Mesenchymal stem cell (in vitro differentiated cells and primary cell): Measurements from ENCODE around the gene SERPINH1.

Experiments used
- DNase-seq: peaks from one replicate; pipeline ENCODE4 v3.0.0-alpha.2; 2013
- H2AFZ ChIP-seq: one replicate; pipeline ENCODE4 v1.6.1; 2013; ENCODE audit warnings: low read depth, mild to moderate bottlenecking, control low read depth, inconsistent platforms, low read length, moderate library complexity
- H2AK5ac ChIP-seq: 2 replicates; pipeline ENCODE4 v1.6.1; 2013; ENCODE audit warnings: low read length, moderate library complexity, mild to moderate bottlenecking, inconsistent platforms; ENCODE audit not compliant: severe bottlenecking
- H2BK120ac ChIP-seq: one replicate; pipeline ENCODE4 v1.6.1; 2013; ENCODE audit warnings: low read depth, mild to moderate bottlenecking, inconsistent platforms, low read length, moderate library complexity
- H2BK12ac ChIP-seq, 2 experiments: one replicate each; pipeline ENCODE4 v1.6.1; 2013; ENCODE audit warnings: inconsistent platforms in 2 of 2, low read length in 2 of 2, mild to moderate bottlenecking in 2 of 2, moderate library complexity in 2 of 2, control low read depth in 1 of 2
- H2BK15ac ChIP-seq: one replicate; pipeline ENCODE4 v1.6.1; 2013; ENCODE audit warnings: mild to moderate bottlenecking, low read depth, inconsistent platforms; ENCODE audit not compliant: poor library complexity, severe bottlenecking
- H2BK5ac ChIP-seq: 2 replicates; pipeline ENCODE4 v1.6.1; 2013; ENCODE audit warnings: low read depth, mild to moderate bottlenecking, low read length, control low read depth, inconsistent platforms; ENCODE audit not compliant: poor library complexity, severe bottlenecking
- H3K14ac ChIP-seq, 2 experiments: one replicate each; pipeline ENCODE4 v1.6.1; 2013; ENCODE audit warnings: inconsistent platforms in 2 of 2, low read length in 2 of 2, control low read depth in 1 of 2, mild to moderate bottlenecking in 1 of 2, moderate library complexity in 1 of 2
- H3K18ac ChIP-seq, 2 experiments: one replicate each; pipeline ENCODE4 v1.6.1; 2013; ENCODE audit warnings: inconsistent platforms in 2 of 2, low read length in 2 of 2, control low read depth in 1 of 2, low read depth in 1 of 2, mild to moderate bottlenecking in 1 of 2
- H3K23ac ChIP-seq, 2 experiments: one replicate each; pipeline ENCODE4 v1.6.1; 2013; ENCODE audit warnings: inconsistent platforms in 2 of 2, low read length in 2 of 2, mild to moderate bottlenecking in 2 of 2, moderate library complexity in 2 of 2, control low read depth in 1 of 2
- H3K27ac ChIP-seq: 2 replicates; pipeline ENCODE4 v1.5.1; 2013; ENCODE audit warnings: mild to moderate bottlenecking, moderate library complexity, low read length, control low read depth, inconsistent platforms; ENCODE audit not compliant: poor library complexity, severe bottlenecking
- H3K27me3 ChIP-seq, 2 experiments: 2 replicates each; pipeline versions ENCODE4 v1.6.1 to v1.7.0; 2013; ENCODE audit warnings: low read length in 2 of 2, mild to moderate bottlenecking in 2 of 2, moderate library complexity in 2 of 2, control low read depth in 1 of 2, inconsistent platforms in 1 of 2; ENCODE audit not compliant: control insufficient read depth in 1 of 2, insufficient read depth in 1 of 2
- H3K36me3 ChIP-seq, 2 experiments: 2 replicates each; pipeline versions ENCODE4 v1.6.1 to v1.7.0; 2013; ENCODE audit warnings: low read length in 2 of 2, control low read depth in 1 of 2, inconsistent platforms in 1 of 2, low read depth in 1 of 2, mild to moderate bottlenecking in 1 of 2; ENCODE audit not compliant: insufficient read depth in 2 of 2, control insufficient read depth in 1 of 2
- H3K4ac ChIP-seq, 2 experiments: one replicate each; pipeline ENCODE4 v1.6.1; 2013; ENCODE audit warnings: inconsistent platforms in 2 of 2, low read length in 2 of 2, mild to moderate bottlenecking in 2 of 2, moderate library complexity in 2 of 2, control low read depth in 1 of 2, low read depth in 1 of 2
- H3K4me1 ChIP-seq: 2 replicates; pipeline ENCODE4 v1.6.1; 2013; ENCODE audit warnings: low read depth, low read length, control low read depth; ENCODE audit not compliant: control insufficient read depth, insufficient read depth
- H3K4me2 ChIP-seq: 2 replicates; pipeline ENCODE4 v1.6.1; 2013; ENCODE audit warnings: low read length, mild to moderate bottlenecking, inconsistent platforms; ENCODE audit not compliant: poor library complexity, severe bottlenecking
- H3K4me3 ChIP-seq, 2 experiments: 2 replicates each; pipeline versions ENCODE4 v1.5.1 to v1.7.0; 2013; ENCODE audit warnings: low read length in 2 of 2, mild to moderate bottlenecking in 2 of 2, control low read depth in 1 of 2, low read depth in 1 of 2; ENCODE audit not compliant: insufficient read depth in 1 of 2
- H3K79me1 ChIP-seq: replicated peaks from 2 replicates; pipeline ENCODE4 v1.6.1; 2013; ENCODE audit warnings: mild to moderate bottlenecking, control low read depth, low read length, inconsistent platforms; ENCODE audit not compliant: poor library complexity, severe bottlenecking
- H3K9ac ChIP-seq: 2 replicates; pipeline ENCODE4 v1.7.0; 2013; ENCODE audit warnings: mild to moderate bottlenecking, low read length, moderate library complexity
- H3K9me3 ChIP-seq: 2 replicates; pipeline ENCODE4 v1.7.0; 2013; ENCODE audit warnings: mild to moderate bottlenecking, low read length; ENCODE audit not compliant: control insufficient read depth
- H4K8ac ChIP-seq: one replicate; pipeline ENCODE4 v1.6.1; 2013; ENCODE audit warnings: inconsistent platforms, mild to moderate bottlenecking, low read length, moderate library complexity
- H4K91ac ChIP-seq: one replicate; pipeline ENCODE4 v1.6.1; 2013; ENCODE audit warnings: mild to moderate bottlenecking, low read length, inconsistent platforms
- WGBS: methylation state at CpG from one replicate; pipeline ENCODE4 v1.1.7; 2013; ENCODE audit warnings: mixed read lengths; 5-methylcytosine and 5-hydroxymethylcytosine counted together

SERPINH1 gene

DNA sequence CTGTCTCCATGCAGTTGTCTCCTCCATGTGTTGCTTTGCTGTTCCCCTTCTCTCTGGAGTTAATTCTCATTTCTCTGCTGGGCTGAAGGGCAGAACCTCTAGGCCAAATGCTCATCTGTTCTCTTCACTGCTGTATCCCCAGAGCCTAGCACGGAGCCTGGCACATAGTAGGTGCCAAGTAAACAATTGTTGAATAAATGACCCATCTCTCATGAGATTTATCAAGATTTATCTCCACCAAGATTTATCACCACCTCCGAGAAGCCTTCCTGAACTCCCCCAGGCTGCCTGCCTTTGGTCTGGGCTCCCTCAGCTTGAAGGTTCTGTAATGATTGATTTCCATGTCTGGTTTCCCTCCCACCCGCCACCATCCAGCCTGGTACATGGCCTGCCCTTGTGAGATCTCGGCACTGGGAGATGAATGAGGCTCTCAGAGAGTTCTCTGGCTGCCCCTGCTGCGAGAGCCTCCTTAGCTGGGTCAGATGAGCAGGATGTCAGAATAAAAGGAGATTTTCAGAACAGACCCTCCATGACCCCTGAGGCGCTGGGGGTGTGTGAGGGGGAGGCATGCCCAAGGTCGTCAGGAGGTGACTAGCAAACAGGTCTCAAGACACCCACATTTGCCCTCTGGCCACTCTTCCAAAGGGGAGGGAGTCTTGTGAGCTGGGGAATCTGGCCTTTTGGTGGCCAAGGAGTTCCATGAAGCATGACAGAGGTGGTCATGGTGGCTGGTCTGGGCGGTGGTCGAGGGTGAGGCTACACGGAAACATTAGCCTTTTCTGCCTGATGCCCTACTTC lies 33.9 kb upstream of the SERPINH1 start:
- no peak overlapping the region for H3K4me3 ChIP-seq
- H4K8ac ChIP-seq: no peak overlapping the region
- no peak for DNase-seq
- H3K4ac ChIP-seq: no peak overlapping the region
- no peak overlapping the region for H2AK5ac ChIP-seq
- no peak overlapping the region for H3K14ac ChIP-seq
- H3K4me1 ChIP-seq: peaks cover 19% of the 10 kb centered on the region
- no peak overlapping the region for H4K91ac ChIP-seq
- no peak overlapping the region for H3K18ac ChIP-seq
- no peaks in the 10 kb centered on the region for H3K79me1 ChIP-seq
- no peaks in the 10 kb centered on the region for H3K9me3 ChIP-seq
- no peak overlapping the region for H2AFZ ChIP-seq
- 64% methylated on average over 9 of the region's 10 CpGs for WGBS
- no peak overlapping the region for H2BK12ac ChIP-seq
- no peak overlapping the region for H3K23ac ChIP-seq
- H2BK5ac ChIP-seq: no peak overlapping the region
- H2BK15ac ChIP-seq: no peak overlapping the region
- H2BK120ac ChIP-seq: no peak overlapping the region
- no peaks in the 10 kb centered on the region for H3K36me3 ChIP-seq
- H3K27me3 ChIP-seq: peaks cover 23 to 34% of the 10 kb centered on the region in 2 experiments
- H3K9ac ChIP-seq: no peak overlapping the region
- H3K4me2 ChIP-seq: no peak overlapping the region
- H3K27ac ChIP-seq: no peak overlapping the region

DNA sequence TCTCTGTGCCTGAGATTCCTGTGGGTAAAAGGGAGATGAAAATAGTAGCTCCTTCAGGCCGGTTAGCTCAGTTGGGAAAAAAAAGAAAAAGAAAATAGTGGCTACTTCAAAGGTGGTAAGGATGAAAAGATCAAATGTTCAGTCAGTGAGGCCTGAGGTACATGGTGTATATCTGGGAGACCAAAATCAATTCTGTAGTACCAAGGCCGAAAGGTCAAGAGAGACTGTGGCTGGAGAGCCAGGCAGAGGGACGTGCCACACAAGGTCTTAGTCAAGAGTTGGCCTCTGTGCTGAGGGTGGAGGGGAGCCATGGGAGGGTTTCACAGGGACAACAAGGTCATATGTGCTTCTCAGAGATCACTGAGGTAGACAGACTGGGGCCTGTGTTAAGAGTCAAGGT lies 31.5 kb upstream of the SERPINH1 start:
- DNase-seq: no peak
- no peak overlapping the region for H3K9ac ChIP-seq
- no peak overlapping the region for H3K23ac ChIP-seq
- no peak overlapping the region for H3K4me2 ChIP-seq
- H2BK120ac ChIP-seq: no peak overlapping the region
- H2BK12ac ChIP-seq: no peak overlapping the region
- H4K8ac ChIP-seq: no peak overlapping the region
- no peak overlapping the region for H2BK5ac ChIP-seq
- no peak overlapping the region for H3K14ac ChIP-seq
- no peaks in the 10 kb centered on the region for H3K36me3 ChIP-seq
- WGBS: 67% methylated on average over 3 of the region's 3 CpGs
- no peak overlapping the region for H2AFZ ChIP-seq
- H2AK5ac ChIP-seq: no peak overlapping the region
- no peak overlapping the region for H4K91ac ChIP-seq
- no peak overlapping the region for H3K4ac ChIP-seq
- H3K27me3 ChIP-seq: peaks cover 7 to 14% of the 10 kb centered on the region in 2 experiments
- no peak overlapping the region for H3K27ac ChIP-seq
- H3K4me3 ChIP-seq: no peak overlapping the region
- H3K79me1 ChIP-seq: no peaks in the 10 kb centered on the region
- peaks cover 9% of the 10 kb centered on the region for H3K4me1 ChIP-seq
- H2BK15ac ChIP-seq: no peak overlapping the region
- no peak overlapping the region for H3K18ac ChIP-seq
- H3K9me3 ChIP-seq: no peaks in the 10 kb centered on the region

DNA sequence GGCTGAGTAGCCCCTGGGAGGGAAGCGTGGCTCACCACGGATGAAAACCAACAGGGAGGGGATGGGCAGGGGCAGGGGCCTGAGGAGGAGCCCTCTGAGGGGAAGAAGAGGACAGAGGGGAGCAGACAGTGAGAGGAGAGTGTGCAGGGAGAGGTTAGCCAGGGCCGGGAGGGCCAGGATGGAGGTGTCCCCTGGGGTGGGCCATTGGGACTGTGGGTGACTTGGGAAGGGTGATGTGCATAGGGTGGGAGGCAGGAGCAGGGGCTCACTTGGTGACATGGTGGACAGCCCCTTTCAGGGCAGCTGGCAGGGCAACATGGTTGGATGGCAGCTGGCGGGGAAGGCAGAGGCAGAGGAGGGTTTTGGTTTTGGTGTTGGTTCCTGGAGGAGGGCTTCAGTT lies 30.7 kb upstream of the SERPINH1 start:
- H3K4me1 ChIP-seq: peaks cover 9% of the 10 kb centered on the region
- H3K36me3 ChIP-seq: no peaks in the 10 kb centered on the region
- no peaks in the 10 kb centered on the region for H3K9me3 ChIP-seq
- H3K79me1 ChIP-seq: no peaks in the 10 kb centered on the region
- no peak for DNase-seq
- no peak overlapping the region for H4K8ac ChIP-seq
- whole genome bisulfite sequencing: 68% methylated on average over 4 of the region's 4 CpGs
- no peak overlapping the region for H3K14ac ChIP-seq
- H3K9ac ChIP-seq: no peak overlapping the region
- no peak overlapping the region for H3K27ac ChIP-seq
- H3K4ac ChIP-seq: no peak overlapping the region
- no peak overlapping the region for H2BK120ac ChIP-seq
- H2BK15ac ChIP-seq: peak overlapping the region; percentile 3
- H3K4me2 ChIP-seq: no peak overlapping the region
- H2BK12ac ChIP-seq: no peak overlapping the region
- no peak overlapping the region for H2AFZ ChIP-seq
- no peak overlapping the region for H4K91ac ChIP-seq
- H3K18ac ChIP-seq: no peak overlapping the region
- no peak overlapping the region for H3K23ac ChIP-seq
- no peak overlapping the region for H2BK5ac ChIP-seq
- peaks cover 7 to 14% of the 10 kb centered on the region in 2 experiments for H3K27me3 ChIP-seq
- H2AK5ac ChIP-seq: no peak overlapping the region
- no peak overlapping the region for H3K4me3 ChIP-seq

DNA sequence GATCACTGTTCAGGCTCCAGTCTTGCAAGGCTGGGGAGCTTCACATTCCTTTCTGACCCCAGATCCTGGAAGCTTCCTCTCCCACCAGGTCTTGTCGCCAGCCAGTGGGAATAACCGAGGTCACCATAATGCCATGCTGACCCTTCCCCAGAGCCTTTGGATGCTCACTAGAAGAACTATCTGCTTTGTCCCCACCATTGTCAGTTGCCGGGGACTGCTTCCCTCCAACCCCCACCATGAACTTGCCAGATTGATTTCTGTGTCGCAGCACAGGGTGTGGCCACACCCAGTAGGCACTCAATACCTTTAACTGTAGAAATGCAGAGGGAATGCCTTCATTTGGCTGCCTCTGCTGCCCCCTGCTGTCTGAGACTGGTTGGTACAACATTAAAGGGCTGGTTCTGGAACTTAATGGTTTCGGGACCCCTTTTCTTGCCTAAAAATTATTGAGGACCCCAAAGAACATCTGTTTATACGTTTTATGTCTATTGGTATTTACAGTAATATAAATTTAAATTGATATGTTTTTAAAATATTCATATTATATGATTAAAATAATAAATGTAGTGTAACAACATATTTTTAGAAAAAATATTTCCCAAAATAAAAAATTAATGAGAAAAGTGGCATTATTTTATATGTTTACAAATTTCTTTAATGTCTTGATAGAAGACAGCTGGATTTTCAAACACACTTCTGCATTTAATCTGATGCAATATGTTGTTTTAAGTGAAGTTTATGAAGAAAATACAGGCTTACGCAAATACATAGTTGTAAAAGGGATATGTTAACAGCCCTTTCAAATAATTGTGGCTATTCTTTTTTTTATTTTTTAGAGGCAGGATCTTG lies 29.6 kb upstream of the SERPINH1 start:
- no peak overlapping the region for H3K4me3 ChIP-seq
- H3K79me1 ChIP-seq: no peaks in the 10 kb centered on the region
- no peak overlapping the region for H2BK5ac ChIP-seq
- H3K27me3 ChIP-seq: peaks cover 4 to 7% of the 10 kb centered on the region in 2 experiments
- no peak overlapping the region for H2AFZ ChIP-seq
- peak overlapping the region; percentile 6 for H2AK5ac ChIP-seq
- H3K9me3 ChIP-seq: no peaks in the 10 kb centered on the region
- H4K91ac ChIP-seq: no peak overlapping the region
- H4K8ac ChIP-seq: no peak overlapping the region
- no peak overlapping the region for H2BK120ac ChIP-seq
- H3K4ac ChIP-seq: no peak overlapping the region
- no peak overlapping the region for H2BK12ac ChIP-seq
- H3K4me1 ChIP-seq: peaks cover 14% of the 10 kb centered on the region
- H3K36me3 ChIP-seq: no peaks in the 10 kb centered on the region
- H3K27ac ChIP-seq: no peak overlapping the region
- DNase-seq: peak; percentile 61
- 57% methylated on average over 5 of the region's 7 CpGs for WGBS
- H3K18ac ChIP-seq: no peak overlapping the region
- H3K14ac ChIP-seq: no peak overlapping the region
- no peak overlapping the region for H2BK15ac ChIP-seq
- H3K4me2 ChIP-seq: no peak overlapping the region
- no peak overlapping the region for H3K9ac ChIP-seq
- H3K23ac ChIP-seq: no peak overlapping the region
